AG04450 (cell line): ENCODE data around the gene SLC16A9. TPM values are rescaled to one million over a fixed set of nuclear protein-coding genes. Genes with fewer than 3 reads are reported as not detected.

Source experiments
- CTCF ChIA-PET: fragments of 300-600, 350-600 bp; formaldehyde crosslinking; extraction: SDS; loops from one replicate; lab custom pipeline; 2022; ENCODE audit warnings: antibody characterized with exemption, inconsistent platforms; lab: Charles Lee
- POLR2A ChIA-PET: fragments of 350-600 bp; formaldehyde crosslinking; extraction: SDS; loops from one replicate; lab custom pipeline; 2021; ENCODE audit warnings: antibody characterized with exemption, inconsistent platforms; lab: Yijun Ruan, JAX
- DNase-seq: peaks from one replicate; pipeline ENCODE4 v3.0.0-alpha.2; 2011; ENCODE audit warnings: low read depth, low spot score
- H3K27ac ChIP-seq: one replicate; pipeline ENCODE4 v1.5.1; 2012; ENCODE audit warnings: low read depth, low read length, control low read depth
- H3K27me3 ChIP-seq: one replicate; pipeline ENCODE4 v1.6.0; 2012; ENCODE audit warnings: low read length; ENCODE audit not compliant: control insufficient read depth, insufficient read depth
- H3K4me3 ChIP-seq: 2 replicates; pipeline ENCODE4 v1.5.1; 2011; ENCODE audit warnings: mild to moderate bottlenecking, low read depth, low read length, control low read depth
- H3K9me3 ChIP-seq: 2 replicates; pipeline ENCODE4 v1.5.1; 2012; ENCODE audit warnings: low read length; ENCODE audit not compliant: control insufficient read depth, insufficient read depth
- polyA plus RNA-seq: library from polyadenylated mRNA; depleted of rRNA; stranded (reverse); fragments of >200 nt; gene quantifications from 2 replicates; pipeline ENCODE4 v1.2.3, GENCODE V29; 2011
- TF ChIP-seq, protein P1 (sequence below): IDR thresholded peaks from 2 replicates; pipeline ENCODE4 v1.5.1; 2011; ENCODE audit warnings: low read depth, low read length, control low read depth, inconsistent platforms

Gene SLC16A9
- polyA plus RNA-seq, 1 experiment = 0.12 TPM

DNA sequence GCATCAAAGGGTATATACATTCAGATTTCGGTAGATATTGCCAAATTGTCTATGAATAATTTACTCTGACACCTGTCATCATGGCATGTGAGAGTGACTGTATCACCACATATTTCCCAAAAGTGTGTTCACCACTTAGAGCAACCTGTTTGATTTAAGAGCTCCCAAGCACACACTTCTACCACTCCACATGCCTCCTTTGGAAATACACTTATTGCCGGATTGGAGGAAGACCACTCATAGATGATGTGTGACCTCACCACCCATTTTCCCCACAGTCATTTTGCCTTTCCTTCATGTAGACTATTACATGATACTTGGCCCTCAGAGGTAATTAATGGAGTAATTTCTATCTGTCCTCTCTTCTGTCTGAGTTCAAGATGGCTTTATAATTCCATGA lies 75.5 kb downstream of the SLC16A9 start:
- ChIA-PET CTCF (interaction anchor here (1.6 to 2.0 kb wide), 2 partner anchors 8 to 12 kb away, joined by 8 to 10 read pairs; no protein-coding TSS in a partner anchor), POLR2A (no interaction called here)
- no peak overlapping the region for H3K4me3 ChIP-seq
- no peak for DNase-seq
- TF ChIP-seq, protein P1, sequence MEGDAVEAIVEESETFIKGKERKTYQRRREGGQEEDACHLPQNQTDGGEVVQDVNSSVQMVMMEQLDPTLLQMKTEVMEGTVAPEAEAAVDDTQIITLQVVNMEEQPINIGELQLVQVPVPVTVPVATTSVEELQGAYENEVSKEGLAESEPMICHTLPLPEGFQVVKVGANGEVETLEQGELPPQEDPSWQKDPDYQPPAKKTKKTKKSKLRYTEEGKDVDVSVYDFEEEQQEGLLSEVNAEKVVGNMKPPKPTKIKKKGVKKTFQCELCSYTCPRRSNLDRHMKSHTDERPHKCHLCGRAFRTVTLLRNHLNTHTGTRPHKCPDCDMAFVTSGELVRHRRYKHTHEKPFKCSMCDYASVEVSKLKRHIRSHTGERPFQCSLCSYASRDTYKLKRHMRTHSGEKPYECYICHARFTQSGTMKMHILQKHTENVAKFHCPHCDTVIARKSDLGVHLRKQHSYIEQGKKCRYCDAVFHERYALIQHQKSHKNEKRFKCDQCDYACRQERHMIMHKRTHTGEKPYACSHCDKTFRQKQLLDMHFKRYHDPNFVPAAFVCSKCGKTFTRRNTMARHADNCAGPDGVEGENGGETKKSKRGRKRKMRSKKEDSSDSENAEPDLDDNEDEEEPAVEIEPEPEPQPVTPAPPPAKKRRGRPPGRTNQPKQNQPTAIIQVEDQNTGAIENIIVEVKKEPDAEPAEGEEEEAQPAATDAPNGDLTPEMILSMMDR = no peak
- no peaks in the 10 kb centered on the region for H3K9me3 ChIP-seq
- no peak overlapping the region for H3K27ac ChIP-seq
- H3K27me3 ChIP-seq = no peaks in the 10 kb centered on the region

DNA sequence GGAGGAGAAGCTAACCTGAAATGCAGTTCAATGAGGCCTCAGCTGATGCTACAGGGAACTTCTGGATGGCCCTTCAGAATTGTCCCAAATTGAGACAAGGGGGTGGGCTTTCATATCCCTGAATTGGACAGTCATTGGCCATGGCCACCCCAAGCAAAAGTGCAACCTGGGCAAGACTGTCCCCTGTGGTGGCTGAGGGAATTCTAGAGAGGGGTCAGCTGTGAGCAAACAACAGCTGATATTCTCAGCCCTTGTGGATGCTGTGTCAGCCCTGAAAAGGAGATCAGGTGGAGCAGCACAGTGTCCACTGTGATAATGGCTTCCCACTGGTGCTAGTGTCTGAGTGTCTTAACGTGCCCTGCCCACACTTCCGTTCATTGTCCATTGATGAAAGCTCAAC lies 76.6 kb downstream of the SLC16A9 start:
- H3K27ac ChIP-seq = no peak overlapping the region
- no peak for DNase-seq
- ChIA-PET POLR2A (no interaction called here), CTCF (interaction anchor here (1.0 to 2.1 kb wide), 3 partner anchors 10 to 482 kb away, joined by 3 to 8 read pairs (median 4); no protein-coding TSS in a partner anchor)
- TF ChIP-seq, protein P1 = no peak
- H3K27me3 ChIP-seq = no peaks in the 10 kb centered on the region
- no peak overlapping the region for H3K4me3 ChIP-seq
- no peaks in the 10 kb centered on the region for H3K9me3 ChIP-seq

DNA sequence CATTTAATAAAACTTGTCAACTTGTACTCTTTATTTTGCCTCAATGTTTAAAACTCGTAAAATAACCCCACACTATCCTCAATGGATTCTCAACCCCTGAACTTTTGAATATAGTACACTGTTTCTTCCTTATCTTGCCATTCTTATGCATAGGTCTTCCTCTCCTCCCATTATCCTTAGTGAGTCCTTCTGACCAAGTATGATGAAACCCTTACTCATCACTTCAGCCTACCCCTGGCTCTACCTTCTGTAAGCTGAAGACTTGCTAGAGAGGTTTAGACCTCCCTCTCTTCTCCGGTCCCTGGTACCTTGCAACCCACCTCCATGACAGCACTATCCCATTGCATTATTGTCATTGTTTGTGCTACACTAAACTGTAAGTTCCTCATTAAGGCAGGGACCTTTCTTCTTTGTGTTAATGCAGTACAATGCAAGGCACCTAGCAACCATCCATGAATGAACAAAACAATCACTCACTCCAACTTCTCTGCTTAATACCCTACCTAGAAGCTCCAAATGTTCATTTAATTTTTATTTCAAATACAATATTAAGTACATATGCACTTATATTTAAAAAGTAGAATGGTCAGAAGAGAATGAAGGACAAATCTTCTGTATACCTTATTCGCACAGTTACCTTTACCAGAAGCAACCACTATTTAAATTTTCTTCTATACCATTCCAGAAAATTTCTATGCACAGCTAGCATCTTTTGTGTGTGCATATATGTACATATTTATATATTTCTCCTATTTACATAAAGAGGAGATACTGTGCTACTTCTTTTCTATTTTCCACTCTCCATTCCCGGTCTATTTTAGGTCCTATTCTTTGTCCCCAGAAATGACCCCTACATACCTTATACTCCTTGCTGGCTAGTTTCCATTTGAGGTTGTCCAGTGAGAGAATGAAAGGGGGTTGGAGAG lies 77.5 kb downstream of the SLC16A9 start:
- POLR2A ChIA-PET = no interaction called here
- no peak for DNase-seq
- H3K27ac ChIP-seq = no peak overlapping the region
- CTCF ChIA-PET = interaction anchor here (1.0 to 2.1 kb wide), 3 partner anchors 10 to 483 kb away, joined by 3 to 8 read pairs (median 4); no protein-coding TSS in a partner anchor
- H3K27me3 ChIP-seq = no peaks in the 10 kb centered on the region
- no peaks in the 10 kb centered on the region for H3K9me3 ChIP-seq
- TF ChIP-seq, protein P1 = no peak
- H3K4me3 ChIP-seq = no peak overlapping the region

DNA sequence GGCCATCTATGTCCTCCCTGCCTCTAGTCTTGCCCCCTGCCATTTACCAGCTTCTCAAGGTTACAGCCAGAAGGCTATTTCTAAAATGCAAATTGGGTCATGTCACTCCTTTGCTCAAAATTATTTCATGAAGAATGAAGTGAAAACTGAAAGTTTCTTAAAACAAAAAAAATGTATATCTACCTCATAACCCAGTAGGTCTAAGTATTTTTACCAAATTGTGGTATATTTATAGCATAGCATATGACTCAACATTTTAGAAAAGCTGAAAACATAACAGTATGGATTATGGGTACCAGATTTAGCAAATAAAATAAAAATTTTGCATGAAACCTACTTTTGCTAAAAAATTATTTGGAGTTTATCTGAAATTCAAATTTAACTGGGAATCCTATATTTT lies 78.4 kb downstream of the SLC16A9 start:
- Histone ChIP-seq H3K4me3 (no peak overlapping the region), H3K27ac (no peak overlapping the region), H3K27me3 (no peaks in the 10 kb centered on the region), H3K9me3 (no peaks in the 10 kb centered on the region)
- no peak for DNase-seq
- TF ChIP-seq, protein P1 = no peak
- CTCF ChIA-PET = no interaction called here
- POLR2A ChIA-PET = no interaction called here

DNA sequence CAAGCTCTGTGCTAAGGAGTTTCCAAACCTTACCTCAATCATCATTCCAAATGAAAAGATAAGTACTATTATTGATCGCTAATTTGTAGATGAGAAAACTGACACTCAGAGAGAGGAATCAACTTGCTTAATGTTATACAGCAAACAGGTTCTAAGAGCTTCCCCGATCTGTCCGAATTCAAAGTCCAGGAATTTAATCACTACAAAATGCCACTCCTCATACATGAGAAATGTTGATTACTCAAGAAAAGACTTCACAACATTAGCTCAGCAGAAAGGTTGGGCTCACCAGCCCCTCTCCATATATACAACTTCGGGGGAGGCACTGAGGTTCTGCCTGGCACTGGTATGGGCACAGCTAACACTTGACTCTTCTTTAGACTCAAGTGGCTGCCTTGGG lies 80.7 kb downstream of the SLC16A9 start:
- TF ChIP-seq, protein P1 = no peak
- H3K27ac ChIP-seq = no peak overlapping the region
- H3K27me3 ChIP-seq = no peaks in the 10 kb centered on the region
- ChIA-PET POLR2A (no interaction called here), CTCF (interaction anchor here (0.6 to 2.0 kb wide), 5 partner anchors 10 to 580 kb away, joined by 3 to 10 read pairs (median 4); no protein-coding TSS in a partner anchor)
- DNase-seq = no peak
- H3K9me3 ChIP-seq = no peaks in the 10 kb centered on the region
- no peak overlapping the region for H3K4me3 ChIP-seq
